DMS53 treated with DMSO at 0.1 percent for 48 hours (cell line): ENCODE results near the gene LAPTM4A.
"Not testable (repeated sequence)": the region's sequence is repeated elsewhere in the genome, so short reads cannot be mapped to it uniquely, and the experiment has no call there.

Experiments
- DNase-seq: peaks from one replicate; lab custom pipeline; 2025; ENCODE audit not compliant: unreplicated experiment; lab: John Stamatoyannopoulos, UW

The LAPTM4A gene

GRCh38 chr2:20052861-20053281 lies 1.4 kb upstream of the LAPTM4A start:
- DNase-seq = no peak

- DNase-seq = peak; percentile 34
Measured at GRCh38 chr2:20052229-20052851, 912 bp upstream of the LAPTM4A start.

- DNase-seq = peak; percentile 3
Measured at GRCh38 chr2:20050646-20051531, 539 bp downstream of the LAPTM4A start.

GRCh38 chr2:20050104-20050645 lies 1.3 kb downstream of the LAPTM4A start:
- no peak for DNase-seq

- DNase-seq = no peak
Measured at GRCh38 chr2:20049637-20050036, 1.8 kb downstream of the LAPTM4A start.

GRCh38 chr2:20048488-20049448 lies 2.7 kb downstream of the LAPTM4A start:
- no peak for DNase-seq

- not testable (repeated sequence) for DNase-seq
Measured at GRCh38 chr2:20045712-20046292, 5.6 kb downstream of the LAPTM4A start.

GRCh38 chr2:20044778-20045177 lies 6.7 kb downstream of the LAPTM4A start:
- no peak for DNase-seq

GRCh38 chr2:20042531-20042930 lies 8.9 kb downstream of the LAPTM4A start:
- no peak for DNase-seq

- no peak for DNase-seq
Measured at GRCh38 chr2:20040489-20041172, 10.8 kb downstream of the LAPTM4A start.

- DNase-seq = no peak
Measured at GRCh38 chr2:20037660-20038059, 13.8 kb downstream of the LAPTM4A start.

- DNase-seq = no peak
Measured at GRCh38 chr2:20035955-20036666, 15.3 kb downstream of the LAPTM4A start.

GRCh38 chr2:20034821-20035220 lies 16.6 kb downstream of the LAPTM4A start:
- DNase-seq = no peak

- no peak for DNase-seq
Measured at GRCh38 chr2:20034218-20034617, 17.2 kb downstream of the LAPTM4A start.

GRCh38 chr2:20033322-20033721 lies 18.1 kb downstream of the LAPTM4A start:
- no peak for DNase-seq

- no peak for DNase-seq
Measured at GRCh38 chr2:20030224-20030623, 21.2 kb downstream of the LAPTM4A start.

GRCh38 chr2:20027705-20028434 lies 23.6 kb downstream of the LAPTM4A start:
- no peak for DNase-seq

- DNase-seq = peak; percentile 29
Measured at GRCh38 chr2:20027260-20027677, 24.2 kb downstream of the LAPTM4A start.
